Neural progenitor cell (in vitro differentiated cells): ENCODE data around the gene MOSPD2. TPM values are rescaled to one million over a fixed set of nuclear protein-coding genes. Genes with fewer than 3 reads are reported as not detected.

Experiments
- DNase-seq: peaks from one replicate; pipeline ENCODE4 v3.0.0-alpha.2; 2016; ENCODE audit warnings: low spot score
- H2AFZ ChIP-seq: fragments of 200-600 bp; sonication (generic); replicated peaks from 2 replicates; pipeline ENCODE4 v1.6.1; 2016; ENCODE audit warnings: antibody characterized with exemption
- H3F3A ChIP-seq: fragments of 200-600 bp; sonication (generic); 2 replicates; pipeline ENCODE4 v1.6.1; 2016; ENCODE audit warnings: antibody characterized with exemption, low read depth
- H3K27ac ChIP-seq: fragments of 200-600 bp; sonication (generic); 2 replicates; pipeline ENCODE4 v1.5.1; 2016; ENCODE audit warnings: mild to moderate bottlenecking
- H3K27me3 ChIP-seq: fragments of 200-600 bp; sonication (generic); 2 replicates; pipeline ENCODE4 v1.6.1; 2016; ENCODE audit warnings: mild to moderate bottlenecking, moderate library complexity
- H3K36me3 ChIP-seq: fragments of 200-600 bp; sonication (generic); 2 replicates; pipeline ENCODE4 v1.5.1; 2016
- H3K4me1 ChIP-seq: fragments of 200-600 bp; sonication (generic); 2 replicates; pipeline ENCODE4 v1.6.1; 2016; ENCODE audit warnings: mixed run types
- H3K4me2 ChIP-seq: fragments of 200-600 bp; sonication (generic); 2 replicates; pipeline ENCODE4 v1.6.1; 2016
- H3K4me3 ChIP-seq: fragments of 200-600 bp; sonication (generic); 2 replicates; pipeline ENCODE4 v1.5.1; 2016
- H3K79me2 ChIP-seq: fragments of 200-600 bp; sonication (generic); 2 replicates; pipeline ENCODE4 v1.6.1; 2016; ENCODE audit warnings: low read depth
- H3K9ac ChIP-seq: fragments of 200-600 bp; sonication (generic); 2 replicates; pipeline ENCODE4 v1.6.1; 2016
- H3K9me3 ChIP-seq: fragments of 200-600 bp; sonication (generic); 2 replicates; pipeline ENCODE4 v1.5.1; 2016; ENCODE audit warnings: low read depth
- H4K20me1 ChIP-seq: fragments of 200-600 bp; sonication (generic); 2 replicates; pipeline ENCODE4 v1.6.1; 2016; ENCODE audit warnings: low read depth
- H3K27ac Mint-ChIP-seq: 3 replicates; pipeline ENCODE4 v1.8.0; 2021; ENCODE audit warnings: mixed read lengths
- H3K27me3 Mint-ChIP-seq: 2 replicates; pipeline ENCODE4 v1.8.0; 2022; ENCODE audit warnings: low read depth, mild to moderate bottlenecking, inconsistent platforms, moderate library complexity, mixed read lengths; ENCODE audit not compliant: insufficient read depth
- H3K36me3 Mint-ChIP-seq: 3 replicates; pipeline ENCODE4 v1.8.0; 2021; ENCODE audit warnings: mixed read lengths
- H3K4me1 Mint-ChIP-seq: 3 replicates; pipeline ENCODE4 v1.8.0; 2021; ENCODE audit warnings: mixed read lengths
- H3K4me3 Mint-ChIP-seq: 3 replicates; pipeline ENCODE4 v1.8.0; 2021; ENCODE audit warnings: mild to moderate bottlenecking, moderate library complexity, mixed read lengths
- H3K9me3 Mint-ChIP-seq: 3 replicates; pipeline ENCODE4 v1.8.0; 2020; ENCODE audit warnings: mixed read lengths
- EZH2 ChIP-seq: fragments of 200-600 bp; sonication (generic); IDR thresholded peaks from 2 replicates; pipeline ENCODE4 v1.6.1; 2017; ENCODE audit warnings: antibody characterized with exemption, mild to moderate bottlenecking, moderate library complexity
- EZH2phosphoT487 ChIP-seq: fragments of 200-600 bp; sonication (generic); IDR thresholded peaks from 2 replicates; pipeline ENCODE4 v1.6.1; 2017; ENCODE audit warnings: antibody characterized with exemption
- total RNA-seq: library from RNA; depleted of rRNA; stranded (reverse); fragments of >200 nt; gene quantifications from 2 replicates; pipeline ENCODE4 v1.2.3, GENCODE V29; 2015; ENCODE audit warnings: low replicate concordance
- TF ChIP-seq, protein P1 (sequence below): fragments of 200-600 bp; sonication (generic); IDR thresholded peaks from 2 replicates; pipeline ENCODE4 v1.5.1; 2017; ENCODE audit warnings: antibody characterized with exemption, mild to moderate bottlenecking

The MOSPD2 gene
- total RNA-seq, 1 donor from 2014 or later = 24.5 TPM

- TF ChIP-seq EZH2 = no peak
- TF ChIP-seq, protein P1, sequence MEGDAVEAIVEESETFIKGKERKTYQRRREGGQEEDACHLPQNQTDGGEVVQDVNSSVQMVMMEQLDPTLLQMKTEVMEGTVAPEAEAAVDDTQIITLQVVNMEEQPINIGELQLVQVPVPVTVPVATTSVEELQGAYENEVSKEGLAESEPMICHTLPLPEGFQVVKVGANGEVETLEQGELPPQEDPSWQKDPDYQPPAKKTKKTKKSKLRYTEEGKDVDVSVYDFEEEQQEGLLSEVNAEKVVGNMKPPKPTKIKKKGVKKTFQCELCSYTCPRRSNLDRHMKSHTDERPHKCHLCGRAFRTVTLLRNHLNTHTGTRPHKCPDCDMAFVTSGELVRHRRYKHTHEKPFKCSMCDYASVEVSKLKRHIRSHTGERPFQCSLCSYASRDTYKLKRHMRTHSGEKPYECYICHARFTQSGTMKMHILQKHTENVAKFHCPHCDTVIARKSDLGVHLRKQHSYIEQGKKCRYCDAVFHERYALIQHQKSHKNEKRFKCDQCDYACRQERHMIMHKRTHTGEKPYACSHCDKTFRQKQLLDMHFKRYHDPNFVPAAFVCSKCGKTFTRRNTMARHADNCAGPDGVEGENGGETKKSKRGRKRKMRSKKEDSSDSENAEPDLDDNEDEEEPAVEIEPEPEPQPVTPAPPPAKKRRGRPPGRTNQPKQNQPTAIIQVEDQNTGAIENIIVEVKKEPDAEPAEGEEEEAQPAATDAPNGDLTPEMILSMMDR = no peak
- no peak for TF ChIP-seq EZH2phosphoT487
- Histone ChIP-seq H3K36me3 (no peaks in the 10 kb centered on the region), H3K4me1 (peaks cover 3% of the 10 kb centered on the region), H4K20me1 (no peaks in the 10 kb centered on the region), H2AFZ (no peak overlapping the region), H3K9me3 (peaks cover 3% of the 10 kb centered on the region), H3K27ac (no peak overlapping the region), H3K4me3 (no peak overlapping the region), H3F3A (no peaks in the 10 kb centered on the region), H3K9ac (no peak overlapping the region), H3K79me2 (peaks cover 37% of the 10 kb centered on the region), H3K27me3 (no peaks in the 10 kb centered on the region), H3K4me2 (no peak overlapping the region)
- no peaks in the 10 kb centered on the region for H3K9me3 Mint-ChIP-seq
- H3K27me3 Mint-ChIP-seq = no peaks in the 10 kb centered on the region
- DNase-seq = no peak
- H3K4me1 Mint-ChIP-seq = peaks cover 3% of the 10 kb centered on the region
- no peak overlapping the region for H3K4me3 Mint-ChIP-seq
- peaks cover 4% of the 10 kb centered on the region for H3K36me3 Mint-ChIP-seq
- no peak overlapping the region for H3K27ac Mint-ChIP-seq
Measured at GRCh38 chrX:14875624-14876023, 2.4 kb downstream of the MOSPD2 start.

- Histone ChIP-seq H3K27me3 (no peaks in the 10 kb centered on the region), H3K4me1 (no peaks in the 10 kb centered on the region)
- H3K36me3 Mint-ChIP-seq = no peaks in the 10 kb centered on the region
Measured at GRCh38 chrX:14883826-14884225, 10.6 kb downstream of the MOSPD2 start.

GRCh38 chrX:14884714-14885113 is 11.5 kb downstream of the MOSPD2 start:
- Histone ChIP-seq H3K4me2 (no peak overlapping the region), H3K9me3 (peaks cover 5% of the 10 kb centered on the region), H2AFZ (no peak overlapping the region), H3K79me2 (peaks cover 6% of the 10 kb centered on the region), H3K4me3 (no peak overlapping the region), H3K4me1 (no peaks in the 10 kb centered on the region), H3K27ac (no peak overlapping the region), H4K20me1 (no peaks in the 10 kb centered on the region), H3K36me3 (no peaks in the 10 kb centered on the region), H3K9ac (no peak overlapping the region), H3F3A (no peaks in the 10 kb centered on the region), H3K27me3 (no peaks in the 10 kb centered on the region)
- Mint-ChIP-seq H3K27me3 (no peaks in the 10 kb centered on the region), H3K36me3 (no peaks in the 10 kb centered on the region), H3K4me3 (no peak overlapping the region), H3K27ac (no peak overlapping the region), H3K9me3 (peaks cover 1% of the 10 kb centered on the region), H3K4me1 (no peaks in the 10 kb centered on the region)
- TF ChIP-seq EZH2 (no peak), EZH2phosphoT487 (no peak)
- TF ChIP-seq, protein P1 = no peak
- DNase-seq = no peak

More at GRCh38 chrX:14883826-14884225, 10.6 kb downstream of the MOSPD2 start:
- Histone ChIP-seq H3F3A (no peaks in the 10 kb centered on the region), H3K9ac (no peak overlapping the region), H3K27ac (no peak overlapping the region), H3K4me3 (no peak overlapping the region), H3K79me2 (peaks cover 6% of the 10 kb centered on the region), H3K4me2 (no peak overlapping the region), H3K36me3 (no peaks in the 10 kb centered on the region), H3K9me3 (peaks cover 5% of the 10 kb centered on the region), H4K20me1 (no peaks in the 10 kb centered on the region), H2AFZ (no peak overlapping the region)
- Mint-ChIP-seq H3K27ac (no peak overlapping the region), H3K4me3 (no peak overlapping the region), H3K4me1 (no peaks in the 10 kb centered on the region), H3K9me3 (peaks cover 1% of the 10 kb centered on the region), H3K27me3 (no peaks in the 10 kb centered on the region)
- DNase-seq = no peak
- TF ChIP-seq EZH2 = no peak
- TF ChIP-seq, protein P1 = no peak
- TF ChIP-seq EZH2phosphoT487 = no peak
